Stimulated activated naive B cell treated with anti-CD40 and anti-IgM and Interleukin-4, amounts not matched to agents 10 μg/mL and 1 μg/mL and 100 μg/mL, for 72 hours (primary cell): ENCODE results near the gene ART3.

ENCODE experiments used
- ATAC-seq, 2 donors: fragments of 150-1000 bp; cut with Tn5 transposase; replicated peaks; 2 replicates each; pipeline ENCODE4 v1.10.0; 2021; ENCODE audit warnings: moderate library complexity in 1 of 2
- DNase-seq: peaks from one replicate; pipeline ENCODE4 v3.0.0; 2021
- H3K27ac Mint-ChIP-seq: one replicate; pipeline ENCODE4 v1.8.0; 2022; ENCODE audit warnings: mild to moderate bottlenecking, mixed read lengths
- H3K27me3 Mint-ChIP-seq, 2 donors: one replicate each; pipeline ENCODE4 v1.8.0; 2022; ENCODE audit warnings: mixed read lengths in 2 of 2
- H3K36me3 Mint-ChIP-seq, 2 donors: one replicate each; pipeline ENCODE4 v1.8.0; 2022; ENCODE audit warnings: mixed read lengths in 2 of 2, mild to moderate bottlenecking in 1 of 2
- H3K4me1 Mint-ChIP-seq, 2 donors: one replicate each; pipeline ENCODE4 v1.8.0; 2022; ENCODE audit warnings: mixed read lengths in 2 of 2, mild to moderate bottlenecking in 1 of 2
- H3K4me3 Mint-ChIP-seq, 2 donors: one replicate each; pipeline ENCODE4 v1.8.0; 2022; ENCODE audit warnings: mild to moderate bottlenecking in 2 of 2, mixed read lengths in 2 of 2, moderate library complexity in 1 of 2
- H3K9me3 Mint-ChIP-seq, 2 donors: one replicate each; pipeline ENCODE4 v1.8.0; 2022; ENCODE audit warnings: mixed read lengths in 2 of 2, mild to moderate bottlenecking in 1 of 2

ART3 gene

GRCh38 chr4:76147454-76148141, 73.1 kb downstream of the ART3 start:
- Mint-ChIP-seq H3K4me3 (peak overlapping the region; percentile 92 to 95), H3K27ac (peak overlapping the region; percentile 94)
- DNase-seq: no peak

GRCh38 chr4:76148142-76148865, 73.8 kb downstream of the ART3 start, which contains the start of gene NUP54:
NUP54 (minus strand) TSS chr4:76148397; CDS start chr4:76148374, 23 bp downstream.
- no peaks in the 10 kb centered on the region for H3K27me3 Mint-ChIP-seq
- H3K9me3 Mint-ChIP-seq: no peaks in the 10 kb centered on the region
- H3K4me3 Mint-ChIP-seq: peak within 1 kb of the TSS; percentile 92 to 95
- peak; percentile 97 to 99 for ATAC-seq
- H3K36me3 Mint-ChIP-seq: peaks cover 9 to 16% of the 10 kb centered on the region in 2 donors
- peaks cover 6 to 16% of the 10 kb centered on the region in 2 donors for H3K4me1 Mint-ChIP-seq
- peak within 1 kb of the TSS; percentile 94 for H3K27ac Mint-ChIP-seq
- peak; percentile 97 for DNase-seq

More at GRCh38 chr4:76147454-76148141, 73.1 kb downstream of the ART3 start:
- Mint-ChIP-seq H3K4me1 (peaks cover 6 to 16% of the 10 kb centered on the region in 2 donors), H3K9me3 (no peaks in the 10 kb centered on the region), H3K27me3 (no peaks in the 10 kb centered on the region), H3K36me3 (peaks cover 12 to 17% of the 10 kb centered on the region in 2 donors)
- ATAC-seq: peak; percentile 49 to 61

GRCh38 chr4:76153356-76153755, 78.8 kb downstream of the ART3 start:
- Mint-ChIP-seq H3K4me1 (peaks cover 5 to 11% of the 10 kb centered on the region in 2 donors), H3K27ac (no peak overlapping the region), H3K36me3 (peaks cover 12 to 26% of the 10 kb centered on the region in 2 donors), H3K4me3 (no peak overlapping the region), H3K9me3 (peaks cover 5 to 8% of the 10 kb centered on the region in 2 donors), H3K27me3 (no peaks in the 10 kb centered on the region)
- DNase-seq (no peak), ATAC-seq (no peak)

- Mint-ChIP-seq H3K9me3 (peaks cover 5 to 8% of the 10 kb centered on the region in 2 donors), H3K27me3 (no peaks in the 10 kb centered on the region), H3K27ac (no peak overlapping the region), H3K4me3 (no peak overlapping the region), H3K36me3 (peaks cover 11 to 19% of the 10 kb centered on the region in 2 donors), H3K4me1 (no peaks in the 10 kb centered on the region)
- no peak for DNase-seq
- no peak for ATAC-seq
Observed at GRCh38 chr4:76155979-76156378, 81.5 kb downstream of the ART3 start.

- DNase-seq (no peak), ATAC-seq (no peak)
- Mint-ChIP-seq H3K27me3 (no peaks in the 10 kb centered on the region), H3K9me3 (peaks cover 5 to 8% of the 10 kb centered on the region in 2 donors), H3K36me3 (peaks cover 6 to 18% of the 10 kb centered on the region in 2 donors), H3K27ac (peak overlapping the region; percentile 21), H3K4me3 (no peak overlapping the region), H3K4me1 (no peaks in the 10 kb centered on the region)
Observed at GRCh38 chr4:76156635-76157034, 82.1 kb downstream of the ART3 start.

GRCh38 chr4:76160355-76160754, 85.8 kb downstream of the ART3 start:
- H3K36me3 Mint-ChIP-seq: peaks cover 2 to 17% of the 10 kb centered on the region in 2 donors
- DNase-seq: no peak

More at GRCh38 chr4:76160355-76160754, 85.8 kb downstream of the ART3 start:
- Mint-ChIP-seq H3K27ac (no peak overlapping the region), H3K4me1 (no peaks in the 10 kb centered on the region), H3K4me3 (no peak overlapping the region), H3K27me3 (no peaks in the 10 kb centered on the region), H3K9me3 (peaks cover 0 to 2% of the 10 kb centered on the region in 2 donors)
- ATAC-seq: no peak
